Thyroid gland (tissue), 4 donors: Measurements from ENCODE around the gene PCDHGA9.
"Not testable (repeated sequence)": the region's sequence is repeated elsewhere in the genome, so short reads cannot be mapped to it uniquely, and the experiment has no call there.

Source experiments
- CTCF ChIP-seq, 6 experiments: fragments of 200-600 bp in 3 of 6; fragments of 450-650 bp in 3 of 6; sonication (generic) in 3 of 6; IDR thresholded peaks; one replicate each; pipeline ENCODE4 v1.5.1; 2016 to 2019; ENCODE audit warnings: antibody characterized with exemption in 6 of 6, mild to moderate bottlenecking in 2 of 6, inconsistent platforms in 1 of 6, moderate library complexity in 1 of 6
- POLR2A ChIP-seq, 2 donors: fragments of 450-650 bp; IDR thresholded peaks; one replicate each; pipeline ENCODE4 v1.6.1; 2017; ENCODE audit warnings: antibody characterized with exemption in 2 of 2, mild to moderate bottlenecking in 2 of 2, moderate library complexity in 1 of 2

GRCh38 chr5:141417494-141418172 lies 15.1 kb downstream of the PCDHGA9 start, which contains the start of gene PCDHGB7:
- TF ChIP-seq POLR2A (IDR thresholded peaks at IDR 0.05): not testable (repeated sequence)
- TF ChIP-seq CTCF (IDR thresholded peaks at IDR 0.05): peak; percentile 42 to 73 (median 64)
